ENCODE measurements around the gene FREY1.

- TF ChIP-seq CTCF (IDR thresholded peaks at IDR 0.05) (no peak), SIN3A (IDR thresholded peaks at IDR 0.05; ENCODE audit: borderline replicate concordance, insufficient read depth, low read depth, low read length) (no peak), REST (IDR thresholded peaks at IDR 0.05; ENCODE audit: insufficient read depth in 1 of 2, low read depth in 2 of 2, low read length in 1 of 2) (no peak), POLR2AphosphoS5 (IDR thresholded peaks at IDR 0.05; ENCODE audit: low read depth, low read length) (no peak), TCF7L2 (IDR thresholded peaks at IDR 0.05; ENCODE audit: low read depth, low read length) (no peak)
Measured at GRCh38 chr11:45871638-45872037, 35.4 kb downstream of the FREY1 start.
